CD4-positive, CD25-positive, alpha-beta regulatory T cell (primary cell): Measurements from ENCODE around the gene KLB. TPM values are rescaled to one million over a fixed set of nuclear protein-coding genes. Genes with fewer than 3 reads are reported as not detected.
"Not testable (repeated sequence)": the region's sequence is repeated elsewhere in the genome, so short reads cannot be mapped to it uniquely, and the experiment has no call there.

ENCODE experiments used
- ATAC-seq, 2 donors: fragments of 150-1000 bp; cut with Tn5 transposase; one replicate each; pipeline ENCODE4 v1.10.0; 2021; ENCODE audit warnings: low read depth in 2 of 2, moderate number of reproducible peaks in 2 of 2, moderate library complexity in 1 of 2
- DNase-seq, 3 donors: peaks; one replicate each; pipeline versions ENCODE4 v3.0.0 to v3.0.0-alpha.2; 2012 to 2022; ENCODE audit warnings: mixed read lengths in 1 of 3
- H3K27ac ChIP-seq: one replicate; pipeline ENCODE4 v1.7.0; 2013; ENCODE audit warnings: mild to moderate bottlenecking, low read length; ENCODE audit not compliant: insufficient read depth, poor library complexity, severe bottlenecking
- H3K27me3 ChIP-seq: one replicate; pipeline ENCODE4 v1.7.0; 2013; ENCODE audit warnings: low read length; ENCODE audit not compliant: control insufficient read depth, insufficient read depth
- H3K36me3 ChIP-seq: one replicate; pipeline ENCODE4 v1.7.0; 2013; ENCODE audit warnings: mild to moderate bottlenecking, low read length, moderate library complexity; ENCODE audit not compliant: control insufficient read depth, insufficient read depth
- H3K4me1 ChIP-seq: 2 replicates; pipeline ENCODE4 v1.7.0; 2013; ENCODE audit warnings: mild to moderate bottlenecking, low read length; ENCODE audit not compliant: insufficient read depth, control insufficient read depth, poor library complexity, severe bottlenecking
- H3K4me3 ChIP-seq: one replicate; pipeline ENCODE4 v1.7.0; 2013; ENCODE audit warnings: low read depth, mild to moderate bottlenecking, low read length, moderate library complexity
- H3K9me3 ChIP-seq, 2 experiments: 1 replicate in 1 of 2; 2 replicates in 1 of 2; pipeline ENCODE4 v1.7.0; 2013; ENCODE audit warnings: low read length in 2 of 2, mild to moderate bottlenecking in 1 of 2, moderate library complexity in 1 of 2; ENCODE audit not compliant: control insufficient read depth in 2 of 2
- H3K27ac Mint-ChIP-seq, 3 donors: one replicate each; pipeline ENCODE4 v1.8.0; 2020 to 2022; ENCODE audit warnings: mild to moderate bottlenecking in 3 of 3, mixed read lengths in 3 of 3, moderate library complexity in 2 of 3
- H3K27me3 Mint-ChIP-seq: one replicate; pipeline ENCODE4 v1.8.0; 2022; ENCODE audit warnings: mild to moderate bottlenecking, mixed read lengths
- H3K36me3 Mint-ChIP-seq: one replicate; pipeline ENCODE4 v1.8.0; 2020; ENCODE audit warnings: mixed read lengths
- H3K4me1 Mint-ChIP-seq, 4 donors: one replicate each; pipeline ENCODE4 v1.8.0; 2020 to 2022; ENCODE audit warnings: mixed read lengths in 4 of 4, mild to moderate bottlenecking in 1 of 4
- H3K4me3 Mint-ChIP-seq, 4 donors: one replicate each; pipeline ENCODE4 v1.8.0; 2020 to 2022; ENCODE audit warnings: mild to moderate bottlenecking in 4 of 4, mixed read lengths in 4 of 4, moderate library complexity in 3 of 4
- H3K9me3 Mint-ChIP-seq, 7 donors: one replicate each; pipeline ENCODE4 v1.8.0; 2020 to 2022; ENCODE audit warnings: mixed read lengths in 7 of 7, mild to moderate bottlenecking in 3 of 7, moderate library complexity in 2 of 7
- polyA plus RNA-seq, 4 donors: library from polyadenylated mRNA; unstranded; fragments of 300-500 nt; fragmentation: Illumina TruSeq; gene quantifications; one replicate each; pipeline ENCODE4 v1.2.3, GENCODE V29; 2021
- total RNA-seq: library from RNA; stranded (reverse); gene quantifications from one replicate; pipeline ENCODE4 v1.2.3, GENCODE V29; 2022

KLB gene
- total and polyA plus RNA-seq, 5 donors from 2014 or later, result 0.06 to 0.07 TPM; not detected in 3

DNA sequence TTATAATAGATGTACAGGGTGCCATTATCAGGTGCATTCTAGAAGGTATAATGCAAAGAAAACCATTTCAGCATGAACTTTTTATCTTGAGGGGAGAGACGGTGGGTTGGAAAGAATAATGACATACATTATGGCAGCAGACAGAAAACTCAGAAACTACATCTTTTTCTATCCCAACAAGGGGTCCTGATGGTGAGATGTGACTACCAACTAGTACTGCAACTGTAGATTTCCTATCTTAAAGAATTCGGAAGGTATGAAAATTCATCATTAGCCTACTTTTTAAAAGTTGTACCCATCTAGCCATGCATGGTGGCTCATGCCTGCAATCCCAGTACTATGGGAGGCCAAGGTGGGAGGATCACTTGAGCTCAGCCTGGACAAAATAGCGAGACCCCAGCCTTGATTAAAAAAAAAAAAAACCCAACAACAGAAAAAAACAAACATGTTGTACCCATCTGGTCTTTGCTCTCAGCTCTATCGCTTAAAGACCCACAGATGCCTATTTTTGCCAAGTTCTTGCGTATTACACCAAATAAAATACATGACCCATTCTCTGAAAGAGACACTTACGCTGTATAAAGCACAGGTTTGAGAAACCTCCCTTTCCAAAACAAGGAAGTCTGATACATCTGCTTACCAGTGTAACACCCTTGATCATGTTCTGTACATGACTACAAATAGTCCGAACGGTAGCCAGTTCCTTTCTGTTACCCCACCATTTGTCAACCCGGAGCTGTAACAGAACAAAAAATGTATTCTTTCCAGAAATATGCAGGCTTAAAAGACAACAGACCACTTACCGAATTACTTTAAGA lies 50.4 kb downstream of the KLB start:
- Mint-ChIP-seq H3K27me3 (peaks cover 5% of the 10 kb centered on the region), H3K27ac (peak overlapping the region; percentile 98 to 100 (median 100)), H3K4me1 (peaks cover 19 to 61% (median 38%) of the 10 kb centered on the region in 4 donors), H3K36me3 (peaks cover 54% of the 10 kb centered on the region), H3K4me3 (peak overlapping the region; percentile 93 to 98 (median 98)), H3K9me3 (no peaks in the 10 kb centered on the region)
- ATAC-seq (no peak), DNase-seq (no peak)
- Histone ChIP-seq H3K27ac (peak overlapping the region; percentile 98), H3K9me3 (no peaks in the 10 kb centered on the region), H3K27me3 (no peaks in the 10 kb centered on the region), H3K36me3 (peaks cover 55% of the 10 kb centered on the region), H3K4me1 (peaks cover 33% of the 10 kb centered on the region), H3K4me3 (peak overlapping the region; percentile 94)

DNA sequence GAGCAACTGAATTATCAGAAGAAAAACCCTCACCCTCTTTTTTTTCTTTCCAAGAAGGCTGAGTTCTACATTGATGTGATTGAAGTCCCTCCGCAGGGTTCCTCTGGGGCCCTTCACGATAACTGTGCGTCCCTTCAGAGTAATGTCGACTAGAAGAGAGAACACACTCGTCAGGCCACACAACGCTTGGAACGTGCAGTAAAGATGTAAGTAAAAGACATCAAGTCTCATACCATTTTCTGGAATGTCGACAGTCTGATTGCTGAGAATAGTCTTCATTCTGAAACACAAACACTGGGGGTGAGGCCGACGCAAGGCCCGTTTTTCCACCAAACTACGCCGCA lies 51.4 kb downstream of the KLB start:
- peak overlapping the region; percentile 98 to 100 (median 100) for H3K27ac Mint-ChIP-seq
- Histone ChIP-seq H3K36me3 (peaks cover 48% of the 10 kb centered on the region), H3K4me3 (peak overlapping the region; percentile 94)

DNA sequence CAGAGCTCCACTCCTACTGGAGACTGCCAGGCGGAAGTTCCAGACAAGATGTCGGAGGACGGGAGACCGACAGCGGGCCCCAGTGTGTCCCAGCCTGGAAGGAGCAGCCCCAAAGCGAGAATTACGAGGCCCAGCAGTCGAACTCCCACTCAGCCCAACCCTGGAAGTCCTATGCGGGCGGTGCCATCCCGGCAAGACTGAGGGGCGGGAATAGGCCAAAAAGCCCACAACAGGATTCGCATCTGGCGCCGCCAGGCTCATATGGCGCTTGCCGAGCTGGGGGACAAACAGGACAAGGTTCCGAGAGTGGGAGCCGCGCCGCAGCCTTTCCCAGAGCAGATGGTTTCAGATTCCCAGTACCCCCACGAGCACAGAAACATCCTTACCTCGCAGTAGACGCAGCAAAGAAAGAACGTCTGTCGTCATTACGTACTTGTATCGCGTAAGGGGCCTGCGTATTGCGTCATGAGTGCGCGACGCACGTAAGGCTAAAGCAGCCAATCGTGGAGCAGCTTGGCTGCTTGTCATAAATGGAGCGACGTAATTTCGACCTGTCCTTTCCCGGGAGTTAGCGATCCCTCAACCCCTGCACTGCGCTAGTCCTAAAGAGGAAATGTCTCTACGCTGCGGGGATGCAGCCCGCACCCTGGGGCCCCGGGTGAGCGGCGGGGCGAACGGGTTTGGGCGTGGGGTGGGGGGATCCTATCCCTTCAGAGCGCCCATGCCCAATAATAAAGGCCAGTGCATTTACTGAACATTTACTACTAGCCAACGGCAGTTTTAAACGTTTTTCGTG lies 52.0 kb downstream of the KLB start, which contains the start of the genes LIAS and RPL9:
LIAS (plus strand) TSS at position 552 of the 796 bp plus-strand sequence; CDS start at position 614, 62 bp downstream.
RPL9 (minus strand) TSS at position 418 of the 796 bp plus-strand sequence. CDS start 483 bp downstream, outside the sequence.
- peak; percentile 87 to 89 for ATAC-seq
- H3K27me3 Mint-ChIP-seq, result peaks cover 5% of the 10 kb centered on the region
- peaks cover 33% of the 10 kb centered on the region for H3K4me1 ChIP-seq
- no peaks in the 10 kb centered on the region for H3K27me3 ChIP-seq
- peak within 1 kb of the TSS; percentile 98 to 100 (median 100) for H3K27ac Mint-ChIP-seq
- H3K4me3 Mint-ChIP-seq, result peak within 1 kb of the TSS; percentile 93 to 98 (median 98)
- H3K36me3 ChIP-seq, result peaks cover 48% of the 10 kb centered on the region
- H3K9me3 ChIP-seq, result no peaks in the 10 kb centered on the region
- H3K4me1 Mint-ChIP-seq, result peaks cover 18 to 52% (median 35%) of the 10 kb centered on the region in 4 donors
- H3K9me3 Mint-ChIP-seq, result no peaks in the 10 kb centered on the region
- H3K27ac ChIP-seq, result peak within 1 kb of the TSS; percentile 98
- peak within 1 kb of the TSS; percentile 94 for H3K4me3 ChIP-seq
- H3K36me3 Mint-ChIP-seq, result peaks cover 45% of the 10 kb centered on the region
- DNase-seq, result peak; percentile 90 to 98 (median 94)

More for the DNA sequence above, 51.4 kb downstream of the KLB start:
- Mint-ChIP-seq H3K4me3 (peak overlapping the region; percentile 93 to 98 (median 98)), H3K4me1 (peaks cover 15 to 57% (median 35%) of the 10 kb centered on the region in 4 donors), H3K36me3 (peaks cover 45% of the 10 kb centered on the region)
- Histone ChIP-seq H3K4me1 (peaks cover 33% of the 10 kb centered on the region), H3K27ac (peak overlapping the region; percentile 98)
- H3K9me3 ChIP-seq, H3K27me3 Mint-ChIP-seq, H3K27me3 ChIP-seq, DNase-seq, H3K9me3 Mint-ChIP-seq: not testable (repeated sequence)
- ATAC-seq, result peak in 1 of 2 donors; percentile 1

DNA sequence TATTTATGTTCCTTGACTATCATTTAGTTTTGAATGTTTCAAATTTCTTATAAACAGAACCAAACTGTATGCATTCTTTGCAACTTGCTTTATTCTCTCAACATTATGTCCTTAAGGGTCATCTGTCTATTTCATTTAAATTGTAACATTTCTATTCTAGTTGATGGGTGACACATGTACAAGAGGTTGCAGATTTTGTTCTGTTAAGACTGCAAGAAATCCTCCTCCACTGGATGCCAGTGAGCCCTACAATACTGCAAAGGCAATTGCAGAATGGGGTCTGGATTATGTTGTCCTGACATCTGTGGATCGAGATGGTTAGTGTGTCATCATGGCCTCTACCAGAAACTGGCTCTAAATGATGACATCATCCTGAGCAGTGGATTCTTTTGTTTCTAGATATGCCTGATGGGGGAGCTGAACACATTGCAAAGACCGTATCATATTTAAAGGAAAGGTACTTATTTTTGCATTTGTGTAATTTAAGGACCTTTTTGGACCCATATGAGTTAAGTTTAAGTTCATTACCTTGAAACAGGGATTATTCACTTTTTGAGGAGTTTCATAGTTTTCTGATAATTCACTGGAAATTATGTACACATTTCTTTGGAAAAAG lies 58.3 kb downstream of the KLB start:
- Histone ChIP-seq H3K27ac (no peak overlapping the region), H3K4me3 (no peak overlapping the region), H3K4me1 (peaks cover 1% of the 10 kb centered on the region), H3K9me3 (no peaks in the 10 kb centered on the region), H3K27me3 (no peaks in the 10 kb centered on the region), H3K36me3 (peaks cover 25% of the 10 kb centered on the region)
- ATAC-seq, result no peak
- peak in 1 of 3 donors; percentile 27 for DNase-seq
- Mint-ChIP-seq H3K36me3 (peaks cover 18% of the 10 kb centered on the region), H3K27ac (no peak overlapping the region), H3K9me3 (no peaks in the 10 kb centered on the region), H3K4me1 (peaks cover 6 to 19% (median 10%) of the 10 kb centered on the region in 4 donors), H3K4me3 (no peak overlapping the region), H3K27me3 (no peaks in the 10 kb centered on the region)

DNA sequence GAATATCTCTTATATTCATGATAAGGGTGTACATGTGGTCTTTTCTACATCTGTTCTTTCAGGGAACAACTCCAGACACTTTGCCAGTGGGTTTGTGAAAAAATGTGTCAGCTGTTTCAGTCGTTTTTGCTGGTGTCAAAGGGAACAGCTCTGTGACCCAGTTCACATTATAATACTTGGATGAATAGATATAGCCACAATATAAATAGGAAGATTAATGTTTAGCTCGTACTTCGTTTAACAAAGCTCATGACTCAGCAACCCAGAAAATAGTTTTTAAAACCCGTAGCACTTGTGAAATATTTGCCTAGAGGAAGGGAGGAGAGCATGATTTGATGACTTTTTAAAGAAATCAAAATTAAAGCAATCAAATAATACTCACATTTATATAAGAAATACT lies 60.0 kb downstream of the KLB start:
- H3K27ac ChIP-seq, result no peak overlapping the region
- H3K4me3 ChIP-seq, result no peak overlapping the region
- no peaks in the 10 kb centered on the region for H3K4me1 ChIP-seq
- Mint-ChIP-seq H3K27ac (no peak overlapping the region), H3K36me3 (peaks cover 18% of the 10 kb centered on the region), H3K4me3 (no peak overlapping the region), H3K4me1 (peaks cover 2 to 13% (median 8%) of the 10 kb centered on the region in 4 donors), H3K9me3 (no peaks in the 10 kb centered on the region), H3K27me3 (no peaks in the 10 kb centered on the region)
- DNase-seq (no peak), ATAC-seq (no peak)
- no peaks in the 10 kb centered on the region for H3K27me3 ChIP-seq
- H3K9me3 ChIP-seq, result no peaks in the 10 kb centered on the region
- peaks cover 25% of the 10 kb centered on the region for H3K36me3 ChIP-seq

DNA sequence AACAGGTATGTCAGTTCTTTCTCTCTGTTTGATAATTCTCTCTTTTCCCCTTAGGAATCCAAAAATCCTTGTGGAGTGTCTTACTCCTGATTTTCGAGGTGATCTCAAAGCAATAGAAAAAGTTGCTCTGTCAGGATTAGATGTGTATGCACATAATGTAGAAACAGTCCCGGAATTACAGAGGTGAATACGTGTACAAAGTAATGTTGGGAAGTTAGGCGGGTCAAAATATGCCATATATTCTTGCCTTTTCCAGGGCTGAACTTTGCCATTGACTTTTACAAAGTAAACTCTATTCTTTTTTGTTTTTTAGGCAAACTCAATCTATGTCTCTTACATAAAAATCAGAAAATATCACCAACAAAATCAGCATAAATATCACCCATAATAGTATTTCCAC lies 60.7 kb downstream of the KLB start:
- Mint-ChIP-seq H3K27me3 (no peaks in the 10 kb centered on the region), H3K27ac (peak overlapping the region in 1 of 3 donors; percentile 47), H3K9me3 (no peaks in the 10 kb centered on the region), H3K4me1 (peaks cover 2 to 13% (median 8%) of the 10 kb centered on the region in 4 donors), H3K4me3 (no peak overlapping the region), H3K36me3 (peaks cover 21% of the 10 kb centered on the region)
- H3K27ac ChIP-seq, result no peak overlapping the region
- H3K9me3 ChIP-seq, result no peaks in the 10 kb centered on the region
- H3K36me3 ChIP-seq, result peaks cover 29% of the 10 kb centered on the region
- no peaks in the 10 kb centered on the region for H3K4me1 ChIP-seq
- H3K4me3 ChIP-seq, result no peak overlapping the region
- ATAC-seq (no peak), DNase-seq (no peak)
- no peaks in the 10 kb centered on the region for H3K27me3 ChIP-seq

DNA sequence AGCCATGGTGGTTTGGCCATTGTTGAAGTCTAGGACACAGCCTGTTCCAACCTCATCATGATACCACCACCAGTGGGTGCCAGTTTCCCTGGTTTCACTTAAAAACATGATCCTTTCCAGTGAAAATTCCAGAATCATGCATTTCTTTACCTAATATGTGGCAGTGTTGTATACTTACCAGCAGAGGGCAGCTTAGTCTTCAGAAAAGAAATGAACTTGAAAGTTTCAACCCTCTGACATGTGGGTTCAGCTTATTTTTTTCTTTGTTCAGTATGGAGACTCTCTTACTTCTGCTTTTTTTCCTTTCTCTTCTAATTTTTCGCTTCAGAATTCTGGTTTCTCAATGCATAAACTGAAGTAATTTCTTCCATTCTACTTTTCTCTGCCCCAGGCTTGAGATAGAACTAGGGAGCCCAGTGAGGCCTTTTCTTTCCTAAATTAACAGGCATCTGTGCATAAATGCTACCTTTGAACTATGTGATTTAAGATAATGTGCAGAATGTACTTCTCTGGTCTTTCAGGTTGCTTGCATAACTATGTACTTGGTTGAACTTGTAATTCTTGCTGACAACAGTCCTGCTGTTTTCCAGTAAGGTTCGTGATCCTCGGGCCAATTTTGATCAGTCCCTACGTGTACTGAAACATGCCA lies 62.8 kb downstream of the KLB start:
- Mint-ChIP-seq H3K36me3 (peaks cover 13% of the 10 kb centered on the region), H3K9me3 (no peaks in the 10 kb centered on the region), H3K4me3 (no peak overlapping the region), H3K4me1 (peaks cover 2 to 13% (median 6%) of the 10 kb centered on the region in 4 donors), H3K27me3 (no peaks in the 10 kb centered on the region), H3K27ac (peak overlapping the region in 1 of 3 donors; percentile 77)
- H3K4me1 ChIP-seq, result no peaks in the 10 kb centered on the region
- H3K9me3 ChIP-seq, result no peaks in the 10 kb centered on the region
- DNase-seq, result peak in 2 of 3 donors; percentile 54 to 58
- H3K36me3 ChIP-seq, result peaks cover 16% of the 10 kb centered on the region
- H3K27ac ChIP-seq, result peak overlapping the region; percentile 16
- no peaks in the 10 kb centered on the region for H3K27me3 ChIP-seq
- H3K4me3 ChIP-seq, result no peak overlapping the region
- ATAC-seq, result peak; percentile 71 to 88
